Measurements from ENCODE around the gene DCDC2C. TPM values are rescaled to one million over a fixed set of nuclear protein-coding genes. Genes with fewer than 3 reads are reported as not detected.

Gene DCDC2C
- polyA plus RNA-seq, 1 donor from 2014 or later, result not detected

DNA sequence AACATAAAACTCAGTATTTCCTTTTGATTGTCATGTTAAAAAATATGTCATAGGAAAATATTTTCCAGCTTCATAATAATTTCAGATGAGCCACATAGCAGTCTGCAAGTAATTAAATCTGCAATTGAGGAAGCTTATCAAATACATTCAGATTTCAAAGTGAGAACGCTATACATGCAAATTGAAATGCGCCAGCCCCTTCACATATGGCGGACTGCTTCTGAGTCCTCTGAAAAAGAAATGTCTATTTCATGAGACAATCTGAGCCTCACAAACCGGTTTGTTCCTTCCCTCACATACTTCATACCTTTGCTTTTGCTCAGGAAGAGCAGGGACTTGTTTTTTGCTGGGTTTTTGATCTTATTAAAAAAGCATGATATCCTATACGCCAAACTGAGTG is 2.3 kb upstream of the DCDC2C start:
- Histone ChIP-seq H3K36me3 (ENCODE audit: insufficient read depth, low read length) (no peaks in the 10 kb centered on the region), H3K4me3 (ENCODE audit: low read length) (no peak overlapping the region), H3K79me2 (replicated peaks; ENCODE audit: insufficient read depth, low read length) (no peaks in the 10 kb centered on the region), H4K20me1 (ENCODE audit: insufficient read depth) (no peaks in the 10 kb centered on the region), H3K9me2 (ENCODE audit: insufficient read depth, low read length) (no peaks in the 10 kb centered on the region), H3K9me3 (ENCODE audit: low read length) (peaks cover 4% of the 10 kb centered on the region), H3K9ac (ENCODE audit: low read length) (no peak overlapping the region), H3K4me2 (ENCODE audit: low read length) (no peak overlapping the region), H3K27me3 (ENCODE audit: insufficient read depth, low read depth, low read length) (peaks cover 6% of the 10 kb centered on the region), H3K27ac (ENCODE audit: low read length) (no peak overlapping the region), H3F3A (ENCODE audit: insufficient read depth, low read length, poor library complexity, severe bottlenecking) (no peaks in the 10 kb centered on the region), H2AFZ (ENCODE audit: low read depth, low read length) (no peak overlapping the region)
- no peak for TF ChIP-seq REST (IDR thresholded peaks at IDR 0.05; ENCODE audit: borderline replicate concordance)

GRCh38 chr2:3703757-3704355 is 481 bp downstream of the DCDC2C start:
- Histone ChIP-seq H3K4me2 (ENCODE audit: low read length) (no peak overlapping the region), H3K27me3 (ENCODE audit: insufficient read depth, low read depth, low read length) (peaks cover 6% of the 10 kb centered on the region), H3K79me2 (replicated peaks; ENCODE audit: insufficient read depth, low read length) (no peaks in the 10 kb centered on the region), H3K9ac (ENCODE audit: low read length) (no peak overlapping the region), H3K36me3 (ENCODE audit: insufficient read depth, low read length) (no peaks in the 10 kb centered on the region), H4K20me1 (ENCODE audit: insufficient read depth) (no peaks in the 10 kb centered on the region), H3F3A (ENCODE audit: insufficient read depth, low read length, poor library complexity, severe bottlenecking) (no peaks in the 10 kb centered on the region), H3K9me2 (ENCODE audit: insufficient read depth, low read length) (no peaks in the 10 kb centered on the region), H3K4me3 (ENCODE audit: low read length) (no peak overlapping the region), H3K9me3 (ENCODE audit: low read length) (peaks cover 4% of the 10 kb centered on the region), H2AFZ (ENCODE audit: low read depth, low read length) (no peak overlapping the region), H3K27ac (ENCODE audit: low read length) (no peak overlapping the region)
- no peak for TF ChIP-seq MXI1 (conservative IDR thresholded peaks at IDR 0.05; ENCODE audit: poor library complexity, severe bottlenecking)
- no peak for TF ChIP-seq SMC3 (conservative IDR thresholded peaks at IDR 0.05; ENCODE audit: poor library complexity)
- no peak for TF ChIP-seq RAD21 (conservative IDR thresholded peaks at IDR 0.05)
- TF ChIP-seq CTCF (IDR thresholded peaks at IDR 0.05; ENCODE audit: poor library complexity, severe bottlenecking), result no peak
- no peak for TF ChIP-seq EP300 (conservative IDR thresholded peaks at IDR 0.05; ENCODE audit: poor library complexity, severe bottlenecking)
- no peak for TF ChIP-seq EZH2 (IDR thresholded peaks at IDR 0.05; ENCODE audit: borderline replicate concordance, insufficient read depth, low read length, poor library complexity, severe bottlenecking)
- TF ChIP-seq TAF1 (IDR thresholded peaks at IDR 0.05; ENCODE audit: low read depth), result no peak
- no peak for TF ChIP-seq REST (IDR thresholded peaks at IDR 0.05; ENCODE audit: borderline replicate concordance)
- TF ChIP-seq POLR2AphosphoS5 (IDR thresholded peaks at IDR 0.05), result no peak
